ENCODE measurements around the gene GPR156. TPM values are rescaled to one million over a fixed set of nuclear protein-coding genes. Genes with fewer than 3 reads are reported as not detected.

GPR156 gene
- polyA plus RNA-seq, 1 of the 3 experiments (the other 2 are of a cell fraction): 0.31 TPM

DNA sequence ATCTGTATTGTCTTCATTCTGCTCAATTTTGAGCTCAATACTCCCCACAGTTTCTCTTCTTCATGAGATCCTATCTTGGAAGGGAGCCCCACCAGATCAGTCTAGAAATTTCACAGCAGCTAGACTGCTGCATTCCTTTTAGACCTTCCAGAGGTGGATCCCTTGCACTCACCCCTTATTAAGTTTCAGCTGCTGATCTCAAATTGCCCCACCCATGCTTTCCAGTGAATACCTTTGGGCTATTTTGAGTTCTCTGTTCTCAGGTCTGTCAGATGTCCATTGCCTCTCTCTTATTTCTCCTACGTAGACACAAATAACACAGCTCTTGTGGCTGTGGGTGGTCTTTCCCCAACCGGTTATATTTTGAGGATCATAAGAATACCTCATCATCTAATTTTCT is 60.8 kb downstream of the GPR156 start:
- Histone ChIP-seq H3K9me2 (no peaks in the 10 kb centered on the region), H4K20me1 (ENCODE audit: insufficient read depth) (no peaks in the 10 kb centered on the region), H3K9me3 (no peaks in the 10 kb centered on the region), H3K36me3 (replicated peaks in 1 of 2; ENCODE audit: control insufficient read depth in 1 of 2, insufficient read depth in 2 of 2, low read length in 1 of 2) (no peaks in the 10 kb centered on the region), H3K79me2 (ENCODE audit: insufficient read depth) (no peaks in the 10 kb centered on the region), H3K27me3 (ENCODE audit: insufficient read depth) (no peaks in the 10 kb centered on the region), H2AFZ (ENCODE audit: low read depth) (no peak overlapping the region), H3F3A (replicated peaks; ENCODE audit: insufficient read depth) (no peaks in the 10 kb centered on the region), H3K4me1 (ENCODE audit: control insufficient read depth in 1 of 2, insufficient read depth in 2 of 2, low read depth in 1 of 2, low read length in 1 of 2) (no peaks in the 10 kb centered on the region), H3K4me3 (ENCODE audit: low read depth in 2 of 2, low read length in 1 of 2) (no peak overlapping the region), H3K27ac (ENCODE audit: low read depth in 2 of 2, low read length in 1 of 2) (no peak overlapping the region), H3K9ac (no peak overlapping the region), H3K4me2 (no peak overlapping the region)
- CTCF ChIA-PET: interaction anchor here (1.0 kb wide), 2 partner anchors 193 to 337 kb away, joined by 3 to 5 read pairs; no protein-coding TSS in a partner anchor
- DNase-seq: no peak
- 89% methylated on average over 2 of the region's 2 CpGs for WGBS (ENCODE audit: low lambda C conversion rate)
- no peak for TF ChIP-seq RCOR1 (IDR thresholded peaks at IDR 0.05; ENCODE audit: low read length)
- TF ChIP-seq GATA2 (CRISPR knock-in tag; IDR thresholded peaks at IDR 0.05): no peak
- no peak for TF ChIP-seq YY1 (IDR thresholded peaks at IDR 0.05; ENCODE audit: low read depth)
- no peak for TF ChIP-seq POLR2AphosphoS5 (IDR thresholded peaks at IDR 0.05; ENCODE audit: low read depth, low read length)
- no peak for TF ChIP-seq FOXM1 (IDR thresholded peaks at IDR 0.05; ENCODE audit: low read depth)
- TF ChIP-seq NFIC (IDR thresholded peaks at IDR 0.05; ENCODE audit: borderline replicate concordance): no peak
- TF ChIP-seq, protein P1, sequence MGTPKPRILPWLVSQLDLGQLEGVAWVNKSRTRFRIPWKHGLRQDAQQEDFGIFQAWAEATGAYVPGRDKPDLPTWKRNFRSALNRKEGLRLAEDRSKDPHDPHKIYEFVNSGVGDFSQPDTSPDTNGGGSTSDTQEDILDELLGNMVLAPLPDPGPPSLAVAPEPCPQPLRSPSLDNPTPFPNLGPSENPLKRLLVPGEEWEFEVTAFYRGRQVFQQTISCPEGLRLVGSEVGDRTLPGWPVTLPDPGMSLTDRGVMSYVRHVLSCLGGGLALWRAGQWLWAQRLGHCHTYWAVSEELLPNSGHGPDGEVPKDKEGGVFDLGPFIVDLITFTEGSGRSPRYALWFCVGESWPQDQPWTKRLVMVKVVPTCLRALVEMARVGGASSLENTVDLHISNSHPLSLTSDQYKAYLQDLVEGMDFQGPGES (IDR thresholded peaks at IDR 0.05; ENCODE audit: low read depth, low read length): no peak
- no peak for TF ChIP-seq PBX3 (IDR thresholded peaks at IDR 0.05)
- TF ChIP-seq, protein P2, sequence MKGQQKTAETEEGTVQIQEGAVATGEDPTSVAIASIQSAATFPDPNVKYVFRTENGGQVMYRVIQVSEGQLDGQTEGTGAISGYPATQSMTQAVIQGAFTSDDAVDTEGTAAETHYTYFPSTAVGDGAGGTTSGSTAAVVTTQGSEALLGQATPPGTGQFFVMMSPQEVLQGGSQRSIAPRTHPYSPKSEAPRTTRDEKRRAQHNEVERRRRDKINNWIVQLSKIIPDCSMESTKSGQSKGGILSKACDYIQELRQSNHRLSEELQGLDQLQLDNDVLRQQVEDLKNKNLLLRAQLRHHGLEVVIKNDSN (IDR thresholded peaks at IDR 0.05; ENCODE audit: borderline replicate concordance, low read depth): no peak
- no peak for TF ChIP-seq CTCF (IDR thresholded peaks at IDR 0.05)
- no peak for TF ChIP-seq MEF2A (IDR thresholded peaks at IDR 0.05; ENCODE audit: borderline replicate concordance, low read depth)
- TF ChIP-seq USF2 (IDR thresholded peaks at IDR 0.05; ENCODE audit: borderline replicate concordance, low read depth, low read length): no peak
- TF ChIP-seq GABPA (IDR thresholded peaks at IDR 0.05; ENCODE audit: low read depth): no peak
- TF ChIP-seq FOSL2 (IDR thresholded peaks at IDR 0.05; ENCODE audit: borderline replicate concordance, low read depth): no peak
- no peak for TF ChIP-seq MAX (IDR thresholded peaks at IDR 0.05; ENCODE audit: low read depth)
- POLR2A ChIA-PET: no interaction called here
